K562 (cell line): ENCODE data around the gene MYO15B. TPM values are rescaled to one million over a fixed set of nuclear protein-coding genes. Genes with fewer than 3 reads are reported as not detected.

ENCODE experiments used
- ATAC-seq: fragments of 200-7000 bp; cut with Tn5 transposase; 3 replicates; pipeline ENCODE4 v1.9.1; 2020; ENCODE audit warnings: moderate library complexity
- BruUV-seq: library from RNA; stranded (reverse); fragments of 400-500 nt; replicated peaks from 2 replicates; lab custom pipeline; 2021; lab: Mats Ljungman, UMichigan
- CTCF ChIA-PET: fragments of 300-600 bp; formaldehyde crosslinking; extraction: SDS; loops from one replicate; lab custom pipeline; 2021; ENCODE audit warnings: low intra/inter-chr PET ratio; lab: Yijun Ruan, JAX
- POLR2A ChIA-PET: fragments of 300-600, 350-650 bp; sonication (Branson Sonifier 250); formaldehyde crosslinking; extraction: SDS; loops from one replicate; lab custom pipeline; 2021; ENCODE audit warnings: antibody characterized with exemption, inconsistent platforms; lab: Yijun Ruan, JAX
- DNase-seq, 4 experiments: peaks; one replicate each; pipeline versions ENCODE4 v3.0.0 to v3.0.0-alpha.2; 2011 to 2018; ENCODE audit warnings: low spot score in 3 of 4, mixed read lengths in 3 of 4; ENCODE audit errors: extremely low read depth in 1 of 4
- FAIRE-seq: peaks from 2 replicates; lab custom pipeline; 2011; peaks lifted over from hg19 to GRCh38; lab: Jason Lieb, UNC
- H2AFZ ChIP-seq: 2 replicates; pipeline ENCODE4 v1.6.0; 2011; ENCODE audit warnings: low read depth, low read length, control low read depth, inconsistent platforms
- H3K27ac ChIP-seq: fragments of 200-600 bp; 3 replicates; pipeline ENCODE4 v1.8.0; 2011; ENCODE audit warnings: low read depth, mild to moderate bottlenecking, control low read depth, inconsistent platforms, low read length, moderate library complexity, mixed read lengths; ENCODE audit errors: extremely low read depth
- H3K27me3 ChIP-seq, 2 experiments: fragments of 300-600 bp in 1 of 2; 2 replicates in 1 of 2; 3 replicates in 1 of 2; pipeline versions ENCODE4 v1.6.0 to v1.8.0; 2011; ENCODE audit warnings: inconsistent platforms in 2 of 2, low read length in 2 of 2, mild to moderate bottlenecking in 1 of 2, mixed read lengths in 1 of 2, moderate library complexity in 1 of 2; ENCODE audit not compliant: control insufficient read depth in 2 of 2, insufficient read depth in 2 of 2
- H3K36me3 ChIP-seq: fragments of 300-600 bp; 3 replicates; pipeline ENCODE4 v1.8.0; 2011; ENCODE audit warnings: mild to moderate bottlenecking, low read length, inconsistent platforms; ENCODE audit not compliant: control insufficient read depth, insufficient read depth
- H3K4me1 ChIP-seq, 2 experiments: fragments of 200-600 bp in 1 of 2; replicated peaks in 1 of 2; 2 replicates in 1 of 2; 3 replicates in 1 of 2; pipeline versions ENCODE4 v1.5.1 to v1.8.0; 2011; ENCODE audit warnings: inconsistent platforms in 2 of 2, low read length in 2 of 2, mild to moderate bottlenecking in 1 of 2, mixed read lengths in 1 of 2, moderate library complexity in 1 of 2; ENCODE audit not compliant: control insufficient read depth in 2 of 2, insufficient read depth in 2 of 2
- H3K4me2 ChIP-seq: 2 replicates; pipeline ENCODE4 v1.6.1; 2011; ENCODE audit warnings: low read length, control low read depth, inconsistent platforms, mixed read lengths; ENCODE audit not compliant: insufficient read depth
- H3K4me3 ChIP-seq: fragments of 200-600 bp; sonication (generic), shearing (Covaris generic); 2 replicates; pipeline ENCODE4 v1.5.1; 2016; ENCODE audit warnings: control low read depth, inconsistent platforms
- H3K79me2 ChIP-seq: fragments of 200-600 bp; 3 replicates; pipeline ENCODE4 v1.8.0; 2011; ENCODE audit warnings: low read length, inconsistent platforms; ENCODE audit not compliant: control insufficient read depth, insufficient read depth
- H3K9ac ChIP-seq, 2 experiments: 2 replicates each; pipeline versions ENCODE4 v1.6.0 to v1.6.1; 2011; ENCODE audit warnings: low read depth in 2 of 2, low read length in 2 of 2, control low read depth in 1 of 2, inconsistent platforms in 1 of 2, mild to moderate bottlenecking in 1 of 2, mixed read lengths in 1 of 2; ENCODE audit not compliant: insufficient read depth in 1 of 2
- H3K9me1 ChIP-seq: one replicate; pipeline ENCODE4 v1.6.0; 2011; ENCODE audit warnings: inconsistent platforms, mild to moderate bottlenecking, low read length, moderate library complexity; ENCODE audit not compliant: control insufficient read depth, insufficient read depth
- H3K9me3 ChIP-seq: replicated peaks from 2 replicates; pipeline ENCODE4 v1.5.1; 2011; ENCODE audit warnings: low read depth, low read length, inconsistent platforms; ENCODE audit not compliant: control insufficient read depth, insufficient read depth
- H4K20me1 ChIP-seq: replicated peaks from 2 replicates; pipeline ENCODE4 v1.6.1; 2011; ENCODE audit warnings: low read length, inconsistent platforms, mixed read lengths; ENCODE audit not compliant: control insufficient read depth, insufficient read depth
- DMBX1 ChIP-seq: fragments of 250-450 bp; sonication (Bioruptor Pico); IDR thresholded peaks from 2 replicates; pipeline ENCODE4 v1.8.0; 2022; ENCODE audit warnings: inconsistent platforms, mild to moderate bottlenecking, moderate library complexity, borderline replicate concordance
- OTX1 ChIP-seq: fragments of 450-650 bp; formaldehyde crosslinking; IDR thresholded peaks from 2 replicates; pipeline ENCODE4 v1.4.0; 2022; ENCODE audit warnings: mild to moderate bottlenecking
- PHTF2 ChIP-seq: fragments of 250-450 bp; sonication (Bioruptor Pico); IDR thresholded peaks from 2 replicates; pipeline ENCODE4 v1.5.0; 2021; ENCODE audit warnings: mild to moderate bottlenecking
- PKNOX1 ChIP-seq: fragments of 450-650 bp; IDR thresholded peaks from 2 replicates; pipeline ENCODE4 v1.6.1; 2016
- RFX5 ChIP-seq: IDR thresholded peaks from 2 replicates; pipeline ENCODE4 v1.6.1; 2011; ENCODE audit warnings: low read depth, mild to moderate bottlenecking, improper control_type of control experiment, low read length
- TFAM ChIP-seq: fragments of 250-450 bp; sonication (Bioruptor Pico); conservative IDR thresholded peaks from 2 replicates; pipeline ENCODE4 v1.5.0; 2021; ENCODE audit warnings: mild to moderate bottlenecking, moderate library complexity
- TOE1 ChIP-seq, 2 experiments: fragments of 450-650 bp in 1 of 2; sonication (generic) in 1 of 2; formaldehyde crosslinking in 1 of 2; IDR thresholded peaks; 2 replicates each; pipeline versions ENCODE4 v1.7.1 to v1.8.0; 2016 to 2022; ENCODE audit warnings: borderline replicate concordance in 2 of 2, mild to moderate bottlenecking in 2 of 2, antibody characterized with exemption in 1 of 2, inconsistent platforms in 1 of 2, low read depth in 1 of 2, missing genetic modification reagents in 1 of 2, moderate library complexity in 1 of 2
- ZBTB26 ChIP-seq: fragments of 450-650 bp; formaldehyde crosslinking; IDR thresholded peaks from 2 replicates; pipeline ENCODE4 v1.4.0; 2022; ENCODE audit warnings: missing genetic modification characterization
- ZKSCAN1 ChIP-seq: fragments of 150-350 bp; IDR thresholded peaks from 2 replicates; pipeline ENCODE4 v1.6.1; 2016; ENCODE audit warnings: low read depth, low read length
- ZNF232 ChIP-seq: sonication (generic); formaldehyde crosslinking; IDR thresholded peaks from 2 replicates; pipeline ENCODE4 v1.8.0; 2022; ENCODE audit warnings: mild to moderate bottlenecking, missing genetic modification reagents
- WGBS: fragments of 100-300 bp; shearing (Covaris generic); methylation state at CpG from one replicate; pipeline ENCODE4 v1.1.6; 2016; ENCODE audit warnings: low coverage, mixed read lengths; ENCODE audit not compliant: insufficient coverage; ENCODE audit errors: missing lambda C conversion rate; 5-methylcytosine and 5-hydroxymethylcytosine counted together
- in situ Hi-C: fragments of 300-500 bp; cut with MboI; formaldehyde crosslinking; loops from 4 replicates; pipeline ENCODE4 v1.15.0; 2018; ENCODE audit warnings: inconsistent platforms, mixed read lengths
- intact Hi-C: fragments of 100-400 bp; cut with micrococcal nuclease; formaldehyde crosslinking; loops from 2 replicates; pipeline ENCODE4 v1.14.2; 2022
- polyA plus RNA-seq, 8 experiments: library from polyadenylated mRNA; depleted of rRNA in 4 of 8; stranded (reverse) in 5 of 8; unstranded in 3 of 8; fragments of >200 nt; fragmentation: Nextera tagmentation in 2 of 8; fragmentation: Illumina TruSeq in 1 of 8; extraction: Ambion mirVana in 2 of 8; extraction: Trizol in 1 of 8; gene quantifications; 2 replicates each; pipeline versions ENCODE4 v1.2.1 to v1.2.3, GENCODE V29; 2011 to 2014; ENCODE audit warnings: inconsistent platforms in 1 of 8, missing spikeins in 1 of 8
- total RNA-seq, 7 experiments: library from RNA; depleted of rRNA in 6 of 7; stranded (reverse); fragments of >200 nt in 6 of 7; fragmentation: Illumina TruSeq in 2 of 7; extraction: Trizol in 2 of 7; gene quantifications; 2 replicates each; pipeline versions ENCODE4 v1.2.1 to v1.2.3, GENCODE V29; 2011 to 2021; ENCODE audit warnings: low replicate concordance in 1 of 7

The MYO15B gene
- total and polyA plus RNA-seq, 9 of the 15 experiments (the other 6 are each of a cell fraction or from before 2014, with no cell fraction given), result 0.05 to 3.1 (median 0.83) TPM; not detected in 2

- H3K36me3 ChIP-seq, result no peaks in the 10 kb centered on the region
- intact Hi-C loops (no loop called here), in situ Hi-C loops (no loop called here)
- DNase-seq (no peak), FAIRE-seq (no peak), ATAC-seq (no peak)
- no peaks in the 10 kb centered on the region for H3K9me1 ChIP-seq
- no TSS peak for BruUV-seq
- no peaks in the 10 kb centered on the region for H3K79me2 ChIP-seq
- ChIA-PET POLR2A (interaction anchor here (0.7 kb wide), 1 partner anchor 11 kb away, joined by 4 read pairs; no protein-coding TSS in a partner anchor), CTCF (interaction anchor here (0.5 kb wide), 1 partner anchor 178 kb away, joined by 3 read pairs; no protein-coding TSS in a partner anchor)
- no peak overlapping the region; a peak in 1 of 4 replicates for H3K9ac ChIP-seq
- H3K27me3 ChIP-seq, result peaks cover 4 to 24% of the 10 kb centered on the region in 2 experiments; a peak in 4 of 5 replicates
- no peaks in the 10 kb centered on the region for H3K9me3 ChIP-seq
- WGBS, result 30% methylated on average over 7 of the region's 7 CpGs
- H3K4me1 ChIP-seq, result peaks cover 6 to 53% of the 10 kb centered on the region in 2 experiments; a peak in 3 of 5 replicates
- no peak overlapping the region for H3K27ac ChIP-seq
- TF ChIP-seq TOE1 (IDR thresholded peaks at IDR 0.05; ENCODE audit: borderline replicate concordance), result no peak
- no peak for TF ChIP-seq TOE1 (CRISPR knock-in tag; IDR thresholded peaks at IDR 0.05; ENCODE audit: borderline replicate concordance, low read depth)
- no peak for TF ChIP-seq ZKSCAN1
- TF ChIP-seq TFAM (CRISPR knock-in tag), result no peak
- no peak for TF ChIP-seq DMBX1 (CRISPR knock-in tag)
- no peak for TF ChIP-seq ZBTB26 (CRISPR knock-in tag)
- TF ChIP-seq RFX5, result no peak
- TF ChIP-seq ZNF232 (CRISPR knock-in tag), result no peak
- no peak for TF ChIP-seq PKNOX1
- TF ChIP-seq PHTF2 (CRISPR knock-in tag), result no peak
- TF ChIP-seq OTX1 (CRISPR knock-in tag), result no peak
- no peak overlapping the region for H3K4me2 ChIP-seq
- H2AFZ ChIP-seq, result no peak overlapping the region
- no peaks in the 10 kb centered on the region for H4K20me1 ChIP-seq
- no peak overlapping the region for H3K4me3 ChIP-seq
These were observed 4.2 kb downstream of the MYO15B start for GRCh38 chr17:75591722-75592302.
